Activated gamma-delta T cell treated with Interleukin-2 at 50 U/mL for 16 hours (primary cell): ENCODE data around the gene SLC22A23.

Experiments
- DNase-seq: peaks from one replicate; pipeline ENCODE4 v3.0.0-alpha.2; 2020

SLC22A23 gene

GRCh38 chr6:3314621-3315467, 142.0 kb downstream of the SLC22A23 start:
- no peak for DNase-seq

- DNase-seq: no peak
These were observed 142.7 kb downstream of the SLC22A23 start for GRCh38 chr6:3314176-3314575.

GRCh38 chr6:3312604-3313231, 144.1 kb downstream of the SLC22A23 start:
- no peak for DNase-seq

GRCh38 chr6:3311826-3312225, 145.0 kb downstream of the SLC22A23 start:
- no peak for DNase-seq

- DNase-seq: no peak
These were observed 146.1 kb downstream of the SLC22A23 start for GRCh38 chr6:3310703-3311102.

GRCh38 chr6:3310051-3310448, 146.8 kb downstream of the SLC22A23 start:
- DNase-seq: no peak

GRCh38 chr6:3309391-3310050, 147.3 kb downstream of the SLC22A23 start:
- DNase-seq: no peak

GRCh38 chr6:3308106-3308505, 148.7 kb downstream of the SLC22A23 start:
- no peak for DNase-seq

- DNase-seq: no peak
These were observed 149.4 kb downstream of the SLC22A23 start for GRCh38 chr6:3307436-3307835.

- DNase-seq: no peak
These were observed 150.0 kb downstream of the SLC22A23 start for GRCh38 chr6:3306848-3307247.

- no peak for DNase-seq
These were observed 151.0 kb downstream of the SLC22A23 start for GRCh38 chr6:3305831-3306230.

- no peak for DNase-seq
These were observed 151.7 kb downstream of the SLC22A23 start for GRCh38 chr6:3305216-3305565.

- DNase-seq: no peak
These were observed 152.2 kb downstream of the SLC22A23 start for GRCh38 chr6:3304500-3305215.

- DNase-seq: no peak
These were observed 152.9 kb downstream of the SLC22A23 start for GRCh38 chr6:3303795-3304411.

- DNase-seq: no peak
These were observed 155.3 kb downstream of the SLC22A23 start for GRCh38 chr6:3301506-3301905.

- no peak for DNase-seq
These were observed 157.6 kb downstream of the SLC22A23 start for GRCh38 chr6:3299221-3299620.

GRCh38 chr6:3297909-3298308, 158.9 kb downstream of the SLC22A23 start:
- no peak for DNase-seq

- DNase-seq: no peak
These were observed 159.8 kb downstream of the SLC22A23 start for GRCh38 chr6:3297006-3297405.

- DNase-seq: no peak
These were observed 160.3 kb downstream of the SLC22A23 start for GRCh38 chr6:3296537-3296936.

GRCh38 chr6:3296078-3296477, 160.8 kb downstream of the SLC22A23 start:
- no peak for DNase-seq

- DNase-seq: no peak
These were observed 161.7 kb downstream of the SLC22A23 start for GRCh38 chr6:3294921-3295871.

GRCh38 chr6:3294396-3294795, 162.5 kb downstream of the SLC22A23 start:
- no peak for DNase-seq
